Lung (tissue), 12 donors: Measurements from ENCODE around the gene SLC66A1. TPM values are rescaled to one million over a fixed set of nuclear protein-coding genes. Genes with fewer than 3 reads are reported as not detected.

ENCODE experiments used
- ATAC-seq: fragments of 200-7000 bp; cut with Tn5 transposase; one replicate; pipeline ENCODE4 v1.9.1; 2020; ENCODE audit warnings: moderate number of reproducible peaks; ENCODE audit not compliant: insufficient read depth, low FRiP score
- DNase-seq, 3 donors: peaks; one replicate each; pipeline ENCODE4 v3.0.0-alpha.2; 2013 to 2017
- H3K27ac ChIP-seq, 2 donors: one replicate each; pipeline ENCODE4 v1.5.1; 2013; ENCODE audit warnings: mild to moderate bottlenecking in 2 of 2, moderate library complexity in 2 of 2, control low read depth in 1 of 2, inconsistent platforms in 1 of 2, low read depth in 1 of 2, low read length in 1 of 2
- H3K27me3 ChIP-seq, 3 donors: one replicate each; pipeline ENCODE4 v1.5.1; 2013; ENCODE audit warnings: low read length in 2 of 3; ENCODE audit not compliant: control insufficient read depth in 3 of 3, insufficient read depth in 3 of 3
- H3K36me3 ChIP-seq, 4 donors: one replicate each; pipeline ENCODE4 v1.5.1; 2013; ENCODE audit warnings: low read length in 4 of 4, mild to moderate bottlenecking in 1 of 4, moderate library complexity in 1 of 4; ENCODE audit not compliant: control insufficient read depth in 4 of 4, insufficient read depth in 4 of 4
- H3K4me1 ChIP-seq, 5 donors: one replicate each; pipeline ENCODE4 v1.5.1; 2013; ENCODE audit warnings: low read length in 5 of 5, mild to moderate bottlenecking in 2 of 5, moderate library complexity in 1 of 5; ENCODE audit not compliant: control insufficient read depth in 5 of 5, insufficient read depth in 5 of 5
- H3K4me3 ChIP-seq: one replicate; pipeline ENCODE4 v1.5.1; 2013; ENCODE audit warnings: mild to moderate bottlenecking, control low read depth, moderate library complexity
- H3K9ac ChIP-seq, 2 donors: one replicate each; pipeline ENCODE4 v1.5.1; 2013; ENCODE audit warnings: low read length in 2 of 2, control low read depth in 1 of 2; ENCODE audit not compliant: insufficient read depth in 1 of 2
- H3K9me3 ChIP-seq, 4 donors: one replicate each; pipeline ENCODE4 v1.5.1; 2013; ENCODE audit warnings: low read length in 3 of 4, mild to moderate bottlenecking in 1 of 4, moderate library complexity in 1 of 4; ENCODE audit not compliant: control insufficient read depth in 4 of 4, insufficient read depth in 3 of 4
- WGBS, 2 donors: extraction: QIAGEN DNeasy Blood & Tissue Kit; methylation state at CpG; one replicate each; pipeline ENCODE4 v1.1.7; 2013; 5-methylcytosine and 5-hydroxymethylcytosine counted together
- polyA plus RNA-seq, 2 donors: library from polyadenylated mRNA; stranded (reverse); fragments of 200-250 nt; gene quantifications; one replicate each; pipeline ENCODE4 v1.2.1, GENCODE V29; 2013
- total RNA-seq, 2 donors: library from RNA; depleted of rRNA in 1 of 2; stranded (reverse); fragments of >200 nt in 1 of 2; gene quantifications; one replicate each; pipeline ENCODE4 v1.2.1, GENCODE V29; 2014 to 2021
- TF ChIP-seq, protein P1 (sequence below): IDR thresholded peaks from 2 replicates; pipeline ENCODE4 v1.5.1; 2012; ENCODE audit warnings: mild to moderate bottlenecking; ENCODE audit errors: control extremely low read depth, extremely low read depth
- donor health status: control.
- donor health status: control.
- donor health status: Bipolar disorder and iron deficiency.
- donor health status: healthy.
- donor health status: DM: yes; HTN: yes; CAD: no.

The SLC66A1 gene
- total and polyA plus RNA-seq, 4 donors = 15.9 to 22.4 (median 20.3) TPM

- WGBS, 2 donors = 87 to 94% methylated on average over 6 of the region's 6 CpGs
- TF ChIP-seq, protein P1, sequence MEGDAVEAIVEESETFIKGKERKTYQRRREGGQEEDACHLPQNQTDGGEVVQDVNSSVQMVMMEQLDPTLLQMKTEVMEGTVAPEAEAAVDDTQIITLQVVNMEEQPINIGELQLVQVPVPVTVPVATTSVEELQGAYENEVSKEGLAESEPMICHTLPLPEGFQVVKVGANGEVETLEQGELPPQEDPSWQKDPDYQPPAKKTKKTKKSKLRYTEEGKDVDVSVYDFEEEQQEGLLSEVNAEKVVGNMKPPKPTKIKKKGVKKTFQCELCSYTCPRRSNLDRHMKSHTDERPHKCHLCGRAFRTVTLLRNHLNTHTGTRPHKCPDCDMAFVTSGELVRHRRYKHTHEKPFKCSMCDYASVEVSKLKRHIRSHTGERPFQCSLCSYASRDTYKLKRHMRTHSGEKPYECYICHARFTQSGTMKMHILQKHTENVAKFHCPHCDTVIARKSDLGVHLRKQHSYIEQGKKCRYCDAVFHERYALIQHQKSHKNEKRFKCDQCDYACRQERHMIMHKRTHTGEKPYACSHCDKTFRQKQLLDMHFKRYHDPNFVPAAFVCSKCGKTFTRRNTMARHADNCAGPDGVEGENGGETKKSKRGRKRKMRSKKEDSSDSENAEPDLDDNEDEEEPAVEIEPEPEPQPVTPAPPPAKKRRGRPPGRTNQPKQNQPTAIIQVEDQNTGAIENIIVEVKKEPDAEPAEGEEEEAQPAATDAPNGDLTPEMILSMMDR = no peak
- Histone ChIP-seq H3K9me3 (peaks cover 0 to 3% (median 0%) of the 10 kb centered on the region in 4 donors), H3K27ac (no peak overlapping the region), H3K4me1 (peaks cover 0 to 4% (median 0%) of the 10 kb centered on the region in 5 donors), H3K9ac (no peak overlapping the region), H3K4me3 (no peak overlapping the region), H3K36me3 (peaks cover 8 to 53% (median 36%) of the 10 kb centered on the region in 4 donors), H3K27me3 (no peaks in the 10 kb centered on the region)
- ATAC-seq (no peak), DNase-seq (no peak)
Measured at GRCh38 chr1:19354531-19354981, 42.4 kb downstream of the SLC66A1 start.

- no peak overlapping the region for H3K4me3 ChIP-seq
- ATAC-seq (no peak), DNase-seq (no peak)
- no peak overlapping the region for H3K27ac ChIP-seq
- TF ChIP-seq, protein P1 = no peak
- WGBS, 2 donors = 85 to 94% methylated on average over 5 of the region's 5 CpGs
- peaks cover 8 to 46% (median 37%) of the 10 kb centered on the region in 4 donors for H3K36me3 ChIP-seq
- peaks cover 0 to 16% (median 6%) of the 10 kb centered on the region in 5 donors for H3K4me1 ChIP-seq
- peaks cover 0 to 3% (median 0%) of the 10 kb centered on the region in 4 donors for H3K9me3 ChIP-seq
- H3K9ac ChIP-seq = no peak overlapping the region
- no peaks in the 10 kb centered on the region for H3K27me3 ChIP-seq
Measured at GRCh38 chr1:19356266-19356665, 44.1 kb downstream of the SLC66A1 start.

GRCh38 chr1:19357299-19357986 lies 45.3 kb downstream of the SLC66A1 start:
- Histone ChIP-seq H3K4me1 (peaks cover 0 to 23% (median 6%) of the 10 kb centered on the region in 5 donors), H3K27ac (no peak overlapping the region), H3K9me3 (peaks cover 0 to 3% (median 0%) of the 10 kb centered on the region in 4 donors), H3K36me3 (peaks cover 5 to 42% (median 33%) of the 10 kb centered on the region in 4 donors), H3K4me3 (no peak overlapping the region), H3K27me3 (no peaks in the 10 kb centered on the region), H3K9ac (no peak overlapping the region)
- DNase-seq (no peak), ATAC-seq (no peak)
- 92 to 94% methylated on average over 13 of the region's 13 CpGs for WGBS, 2 donors
- TF ChIP-seq, protein P1 = no peak
